SK-N-SH (cell line): ENCODE results near the gene HAUS2. TPM values are rescaled to one million over a fixed set of nuclear protein-coding genes. Genes with fewer than 3 reads are reported as not detected.

Experiments used
- CTCF ChIA-PET: fragments of 300-600, 350-600 bp; formaldehyde crosslinking; extraction: SDS; loops from one replicate; lab custom pipeline; 2021; lab: Yijun Ruan, JAX
- POLR2A ChIA-PET: fragments of 350-600 bp; sonication (Branson Sonifier 250); formaldehyde crosslinking; extraction: SDS; loops from one replicate; lab custom pipeline; 2020; ENCODE audit warnings: antibody characterized with exemption, inconsistent platforms; lab: Yijun Ruan, JAX
- DNase-seq: peaks from one replicate; pipeline ENCODE4 v3.0.0; 2012
- H2AFZ ChIP-seq: fragments of 200-600 bp; sonication (generic); 2 replicates; pipeline ENCODE4 v1.8.1; 2016; ENCODE audit warnings: antibody characterized with exemption, mild to moderate bottlenecking, low read depth
- H3F3A ChIP-seq: fragments of 200-600 bp; sonication (generic); replicated peaks from 2 replicates; pipeline ENCODE3; 2016; ENCODE audit warnings: antibody characterized with exemption, mild to moderate bottlenecking; ENCODE audit not compliant: insufficient read depth
- H3K27ac ChIP-seq, 2 experiments: fragments of 200-500 bp in 1 of 2; fragments of 200-600 bp in 1 of 2; sonication (Bioruptor generic) in 1 of 2; sonication (generic), shearing (Covaris generic) in 1 of 2; 2 replicates each; pipeline versions ENCODE4 v1.5.1 to v1.6.1; 2014 to 2016; ENCODE audit warnings: low read depth in 2 of 2, inconsistent platforms in 1 of 2, low read length in 1 of 2, mild to moderate bottlenecking in 1 of 2, mixed read lengths in 1 of 2
- H3K27me3 ChIP-seq: fragments of 200-600 bp; sonication (generic), shearing (Covaris generic); 2 replicates; pipeline ENCODE4 v1.6.1; 2016; ENCODE audit warnings: mixed run types; ENCODE audit not compliant: insufficient read depth
- H3K36me3 ChIP-seq, 2 experiments: fragments of 200-500 bp in 1 of 2; fragments of 200-600 bp in 1 of 2; sonication (Bioruptor generic) in 1 of 2; sonication (generic) in 1 of 2; replicated peaks in 1 of 2; 2 replicates each; pipeline versions ENCODE3 to v1.5.1; 2014 to 2016; ENCODE audit warnings: low read length in 1 of 2, mild to moderate bottlenecking in 1 of 2; ENCODE audit not compliant: insufficient read depth in 2 of 2, control insufficient read depth in 1 of 2
- H3K4me1 ChIP-seq, 2 experiments: fragments of 200-500 bp in 1 of 2; fragments of 200-600 bp in 1 of 2; sonication (Bioruptor generic) in 1 of 2; sonication (generic), shearing (Covaris generic) in 1 of 2; 2 replicates each; pipeline versions ENCODE4 v1.5.1 to v1.6.1; 2014 to 2016; ENCODE audit warnings: low read depth in 1 of 2, low read length in 1 of 2, mixed run types in 1 of 2; ENCODE audit not compliant: insufficient read depth in 2 of 2, control insufficient read depth in 1 of 2
- H3K4me2 ChIP-seq: fragments of 200-600 bp; sonication (generic), shearing (Covaris generic); 2 replicates; pipeline ENCODE4 v1.6.1; 2017; ENCODE audit warnings: mixed run types
- H3K4me3 ChIP-seq, 2 experiments: fragments of 200-500 bp in 1 of 2; fragments of 200-600 bp in 1 of 2; sonication (Bioruptor generic) in 1 of 2; sonication (generic), shearing (Covaris generic) in 1 of 2; 2 replicates each; pipeline versions ENCODE4 v1.5.1 to v1.8.1; 2014 to 2016; ENCODE audit warnings: low read depth in 2 of 2, inconsistent platforms in 1 of 2, low read length in 1 of 2, mild to moderate bottlenecking in 1 of 2, mixed read lengths in 1 of 2, moderate library complexity in 1 of 2
- H3K79me2 ChIP-seq: fragments of 200-600 bp; sonication (generic); 2 replicates; pipeline ENCODE4 v1.8.1; 2017; ENCODE audit warnings: mild to moderate bottlenecking; ENCODE audit not compliant: insufficient read depth
- H3K9ac ChIP-seq: fragments of 200-600 bp; sonication (generic); 2 replicates; pipeline ENCODE4 v1.6.1; 2017; ENCODE audit warnings: mixed run types
- H3K9me2 ChIP-seq: fragments of 200-600 bp; sonication (generic); 2 replicates; pipeline ENCODE4 v1.6.1; 2017; ENCODE audit warnings: mixed run types
- H3K9me3 ChIP-seq: fragments of 200-600 bp; sonication (generic); 2 replicates; pipeline ENCODE4 v1.6.1; 2017; ENCODE audit warnings: mixed run types, mild to moderate bottlenecking, moderate library complexity
- H4K20me1 ChIP-seq: fragments of 200-600 bp; sonication (generic); 2 replicates; pipeline ENCODE4 v1.6.1; 2017; ENCODE audit warnings: mild to moderate bottlenecking, mixed run types; ENCODE audit not compliant: insufficient read depth
- CHD2 ChIP-seq: fragments of 150-350 bp; IDR thresholded peaks from 2 replicates; pipeline ENCODE4 v1.6.1; 2018; ENCODE audit warnings: low read length; ENCODE audit not compliant: partially characterized antibody
- ELF1 ChIP-seq: IDR thresholded peaks from 2 replicates; pipeline ENCODE4 v1.4.0; 2012
- EZH2phosphoT487 ChIP-seq: fragments of 200-600 bp; sonication (generic); IDR thresholded peaks from 2 replicates; pipeline ENCODE4 v1.6.1; 2017; ENCODE audit warnings: low read depth, mixed run types, mild to moderate bottlenecking, antibody characterized with exemption, moderate library complexity, borderline replicate concordance
- FOSL2 ChIP-seq: IDR thresholded peaks from 2 replicates; pipeline ENCODE4 v1.4.0; 2012; ENCODE audit warnings: low read depth, mild to moderate bottlenecking, moderate library complexity, borderline replicate concordance
- FOXJ3 ChIP-seq: sonication (generic); formaldehyde crosslinking; IDR thresholded peaks from 2 replicates; pipeline ENCODE4 v1.5.1; 2020; ENCODE audit warnings: mild to moderate bottlenecking, missing genetic modification reagents
- GABPA ChIP-seq: IDR thresholded peaks from 2 replicates; pipeline ENCODE4 v1.4.0; 2012; ENCODE audit warnings: low read depth, mild to moderate bottlenecking
- JUND ChIP-seq: IDR thresholded peaks from 2 replicates; pipeline ENCODE4 v1.4.0; 2012
- NRF1 ChIP-seq: IDR thresholded peaks from 2 replicates; pipeline ENCODE4 v1.6.1; 2012; ENCODE audit warnings: low read depth, mild to moderate bottlenecking, low read length
- POLR2AphosphoS5 ChIP-seq: IDR thresholded peaks from 2 replicates; pipeline ENCODE4 v1.6.1; 2012; ENCODE audit warnings: low read depth, low read length
- RFX5 ChIP-seq: IDR thresholded peaks from 2 replicates; pipeline ENCODE4 v1.6.1; 2012; ENCODE audit warnings: mild to moderate bottlenecking, improper control_type of control experiment, low read length
- TAF1 ChIP-seq: IDR thresholded peaks from 2 replicates; pipeline ENCODE4 v1.6.1; 2012; ENCODE audit warnings: low read depth, mild to moderate bottlenecking, low read length, moderate library complexity, borderline replicate concordance
- TEAD4 ChIP-seq: IDR thresholded peaks from 2 replicates; pipeline ENCODE4 v1.4.0; 2012; ENCODE audit warnings: mild to moderate bottlenecking, borderline replicate concordance; ENCODE audit not compliant: insufficient read depth
- WGBS: methylation state at CpG from one replicate; pipeline ENCODE4 v1.1.6; 2017; ENCODE audit warnings: low lambda C conversion rate; 5-methylcytosine and 5-hydroxymethylcytosine counted together
- polyA plus RNA-seq, 3 experiments: library from polyadenylated mRNA; depleted of rRNA; stranded (reverse); fragments of >200 nt; gene quantifications; 2 replicates each; pipeline ENCODE4 v1.2.3, GENCODE V29; 2012
- TF ChIP-seq, protein P1 (sequence below): IDR thresholded peaks from 2 replicates; pipeline ENCODE4; 2012
- TF ChIP-seq, protein P2 (sequence below): fragments of 150-350 bp; IDR thresholded peaks from 2 replicates; pipeline ENCODE4 v1.6.1; 2017; ENCODE audit warnings: antibody characterized with exemption, low read length, low read depth, borderline replicate concordance
- TF ChIP-seq, protein P3 (sequence below): IDR thresholded peaks from 2 replicates; pipeline ENCODE4 v1.6.1; 2012; ENCODE audit warnings: mild to moderate bottlenecking, low read depth, low read length, moderate library complexity
- TF ChIP-seq, protein P4 (sequence below): IDR thresholded peaks from 2 replicates; pipeline ENCODE4 v1.4.0; 2012; ENCODE audit warnings: low read depth, borderline replicate concordance
- TF ChIP-seq, protein P5 (sequence below): fragments of 150-350 bp; IDR thresholded peaks from 2 replicates; pipeline ENCODE4 v1.6.1; 2016; ENCODE audit warnings: mild to moderate bottlenecking, low read depth, low read length

Gene HAUS2
- polyA plus RNA-seq, 1 of the 3 experiments (the other 2 are of a cell fraction), result 9.4 TPM

DNA sequence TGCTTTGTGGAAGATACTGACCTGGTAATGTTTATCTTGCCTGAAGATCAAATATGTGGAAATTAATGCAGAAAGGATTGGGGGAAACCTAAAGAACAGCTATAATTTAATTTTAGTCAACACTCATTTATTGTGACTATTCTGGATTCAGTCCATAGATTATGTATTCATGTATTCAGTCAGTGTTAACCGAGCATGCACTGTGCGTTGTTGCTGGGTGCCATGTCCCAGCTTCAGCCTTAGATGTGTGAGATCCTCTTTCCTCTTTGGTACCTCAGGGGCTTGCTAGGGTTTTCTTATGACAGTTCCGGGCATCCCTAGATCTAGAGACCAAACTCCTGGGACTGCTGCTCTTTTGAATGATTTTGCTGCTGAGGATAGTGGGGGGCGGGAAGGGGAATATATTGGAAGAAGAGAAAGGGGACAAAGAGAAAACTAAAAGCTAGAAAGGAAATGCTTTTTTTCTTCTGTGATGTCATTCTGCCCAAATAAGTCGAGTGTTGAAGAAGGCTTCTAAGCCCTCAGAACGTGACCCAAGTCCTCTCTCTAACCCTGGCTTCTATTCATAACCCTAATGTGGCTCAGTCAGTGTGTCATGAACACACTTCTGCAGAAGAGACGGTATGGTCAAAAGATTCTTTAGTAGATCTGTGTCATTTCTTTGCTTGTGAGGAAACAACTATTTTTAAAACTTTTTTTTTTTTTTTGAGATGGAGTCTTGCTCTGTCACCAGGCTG, 60.3 kb downstream of the HAUS2 start:
- H3K27me3 ChIP-seq, result no peaks in the 10 kb centered on the region

DNA sequence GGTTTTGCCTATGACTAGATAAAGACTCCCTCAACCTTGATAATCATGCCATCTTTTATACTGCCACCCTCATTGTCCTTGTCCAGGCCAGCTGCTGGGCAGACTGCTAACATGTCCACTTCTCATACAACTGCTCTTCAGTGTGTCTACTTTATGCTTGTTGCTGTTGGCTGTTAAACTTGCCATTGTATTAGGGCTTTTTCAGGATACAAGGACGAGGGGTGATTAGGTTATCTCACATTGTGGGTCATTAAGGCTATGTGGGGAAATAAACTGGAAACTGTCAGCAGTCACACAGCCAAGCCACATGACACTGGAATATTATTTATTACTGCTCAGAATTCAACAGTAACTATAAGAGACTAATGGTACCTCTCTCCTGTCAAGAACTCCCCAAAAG, 62.9 kb downstream of the HAUS2 start:
- Histone ChIP-seq H4K20me1 (no peaks in the 10 kb centered on the region), H3K4me3 (no peak overlapping the region), H3F3A (no peaks in the 10 kb centered on the region), H3K27ac (no peak overlapping the region), H2AFZ (no peak overlapping the region), H3K4me2 (no peak overlapping the region), H3K9me3 (no peaks in the 10 kb centered on the region), H3K9me2 (no peaks in the 10 kb centered on the region), H3K9ac (no peak overlapping the region), H3K79me2 (no peaks in the 10 kb centered on the region), H3K27me3 (no peaks in the 10 kb centered on the region), H3K36me3 (no peaks in the 10 kb centered on the region), H3K4me1 (peaks cover 3 to 4% of the 10 kb centered on the region in 2 experiments; a peak in 2 of 4 replicates)
- CTCF ChIA-PET, result no interaction called here
- POLR2A ChIA-PET, result no interaction called here
- 58% methylated on average over 1 of the region's 1 CpG for WGBS
- no peak for DNase-seq
- TF ChIP-seq, protein P1, sequence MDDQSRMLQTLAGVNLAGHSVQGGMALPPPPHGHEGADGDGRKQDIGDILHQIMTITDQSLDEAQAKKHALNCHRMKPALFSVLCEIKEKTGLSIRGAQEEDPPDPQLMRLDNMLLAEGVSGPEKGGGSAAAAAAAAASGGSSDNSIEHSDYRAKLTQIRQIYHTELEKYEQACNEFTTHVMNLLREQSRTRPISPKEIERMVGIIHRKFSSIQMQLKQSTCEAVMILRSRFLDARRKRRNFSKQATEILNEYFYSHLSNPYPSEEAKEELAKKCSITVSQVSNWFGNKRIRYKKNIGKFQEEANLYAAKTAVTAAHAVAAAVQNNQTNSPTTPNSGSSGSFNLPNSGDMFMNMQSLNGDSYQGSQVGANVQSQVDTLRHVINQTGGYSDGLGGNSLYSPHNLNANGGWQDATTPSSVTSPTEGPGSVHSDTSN, result no peak
- TF ChIP-seq, protein P2, sequence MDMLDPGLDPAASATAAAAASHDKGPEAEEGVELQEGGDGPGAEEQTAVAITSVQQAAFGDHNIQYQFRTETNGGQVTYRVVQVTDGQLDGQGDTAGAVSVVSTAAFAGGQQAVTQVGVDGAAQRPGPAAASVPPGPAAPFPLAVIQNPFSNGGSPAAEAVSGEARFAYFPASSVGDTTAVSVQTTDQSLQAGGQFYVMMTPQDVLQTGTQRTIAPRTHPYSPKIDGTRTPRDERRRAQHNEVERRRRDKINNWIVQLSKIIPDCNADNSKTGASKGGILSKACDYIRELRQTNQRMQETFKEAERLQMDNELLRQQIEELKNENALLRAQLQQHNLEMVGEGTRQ, result no peak
- TF ChIP-seq EZH2phosphoT487, result no peak
- TF ChIP-seq POLR2AphosphoS5, result no peak
- TF ChIP-seq CHD2, result no peak
- no peak for TF ChIP-seq JUND
- TF ChIP-seq FOXJ3 (CRISPR knock-in tag), result no peak
- TF ChIP-seq TEAD4, result no peak
- TF ChIP-seq RFX5, result no peak
- TF ChIP-seq, protein P3, sequence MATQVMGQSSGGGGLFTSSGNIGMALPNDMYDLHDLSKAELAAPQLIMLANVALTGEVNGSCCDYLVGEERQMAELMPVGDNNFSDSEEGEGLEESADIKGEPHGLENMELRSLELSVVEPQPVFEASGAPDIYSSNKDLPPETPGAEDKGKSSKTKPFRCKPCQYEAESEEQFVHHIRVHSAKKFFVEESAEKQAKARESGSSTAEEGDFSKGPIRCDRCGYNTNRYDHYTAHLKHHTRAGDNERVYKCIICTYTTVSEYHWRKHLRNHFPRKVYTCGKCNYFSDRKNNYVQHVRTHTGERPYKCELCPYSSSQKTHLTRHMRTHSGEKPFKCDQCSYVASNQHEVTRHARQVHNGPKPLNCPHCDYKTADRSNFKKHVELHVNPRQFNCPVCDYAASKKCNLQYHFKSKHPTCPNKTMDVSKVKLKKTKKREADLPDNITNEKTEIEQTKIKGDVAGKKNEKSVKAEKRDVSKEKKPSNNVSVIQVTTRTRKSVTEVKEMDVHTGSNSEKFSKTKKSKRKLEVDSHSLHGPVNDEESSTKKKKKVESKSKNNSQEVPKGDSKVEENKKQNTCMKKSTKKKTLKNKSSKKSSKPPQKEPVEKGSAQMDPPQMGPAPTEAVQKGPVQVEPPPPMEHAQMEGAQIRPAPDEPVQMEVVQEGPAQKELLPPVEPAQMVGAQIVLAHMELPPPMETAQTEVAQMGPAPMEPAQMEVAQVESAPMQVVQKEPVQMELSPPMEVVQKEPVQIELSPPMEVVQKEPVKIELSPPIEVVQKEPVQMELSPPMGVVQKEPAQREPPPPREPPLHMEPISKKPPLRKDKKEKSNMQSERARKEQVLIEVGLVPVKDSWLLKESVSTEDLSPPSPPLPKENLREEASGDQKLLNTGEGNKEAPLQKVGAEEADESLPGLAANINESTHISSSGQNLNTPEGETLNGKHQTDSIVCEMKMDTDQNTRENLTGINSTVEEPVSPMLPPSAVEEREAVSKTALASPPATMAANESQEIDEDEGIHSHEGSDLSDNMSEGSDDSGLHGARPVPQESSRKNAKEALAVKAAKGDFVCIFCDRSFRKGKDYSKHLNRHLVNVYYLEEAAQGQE, result no peak
- TF ChIP-seq, protein P4, sequence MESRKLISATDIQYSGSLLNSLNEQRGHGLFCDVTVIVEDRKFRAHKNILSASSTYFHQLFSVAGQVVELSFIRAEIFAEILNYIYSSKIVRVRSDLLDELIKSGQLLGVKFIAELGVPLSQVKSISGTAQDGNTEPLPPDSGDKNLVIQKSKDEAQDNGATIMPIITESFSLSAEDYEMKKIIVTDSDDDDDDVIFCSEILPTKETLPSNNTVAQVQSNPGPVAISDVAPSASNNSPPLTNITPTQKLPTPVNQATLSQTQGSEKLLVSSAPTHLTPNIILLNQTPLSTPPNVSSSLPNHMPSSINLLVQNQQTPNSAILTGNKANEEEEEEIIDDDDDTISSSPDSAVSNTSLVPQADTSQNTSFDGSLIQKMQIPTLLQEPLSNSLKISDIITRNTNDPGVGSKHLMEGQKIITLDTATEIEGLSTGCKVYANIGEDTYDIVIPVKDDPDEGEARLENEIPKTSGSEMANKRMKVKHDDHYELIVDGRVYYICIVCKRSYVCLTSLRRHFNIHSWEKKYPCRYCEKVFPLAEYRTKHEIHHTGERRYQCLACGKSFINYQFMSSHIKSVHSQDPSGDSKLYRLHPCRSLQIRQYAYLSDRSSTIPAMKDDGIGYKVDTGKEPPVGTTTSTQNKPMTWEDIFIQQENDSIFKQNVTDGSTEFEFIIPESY, result no peak
- TF ChIP-seq ELF1, result no peak
- TF ChIP-seq NRF1, result no peak
- TF ChIP-seq GABPA, result no peak
- no peak for TF ChIP-seq TAF1

More for the DNA sequence above, 60.3 kb downstream of the HAUS2 start:
- Histone ChIP-seq H3K27ac (no peak overlapping the region), H3K79me2 (no peaks in the 10 kb centered on the region), H3K36me3 (no peaks in the 10 kb centered on the region), H3K9me2 (no peaks in the 10 kb centered on the region)
- CTCF ChIA-PET, result interaction anchor here (1.0 to 1.2 kb wide), 2 partner anchors 17 to 24 kb away, joined by 3 read pairs; no protein-coding TSS in a partner anchor
- POLR2A ChIA-PET, result interaction anchor here (0.6 kb wide), 1 partner anchor 35 kb away, joined by 4 read pairs; no protein-coding TSS in a partner anchor
- 92% methylated on average over 7 of the region's 7 CpGs for WGBS
- TF ChIP-seq TAF1 (no peak), TEAD4 (no peak), FOSL2 (no peak)
- TF ChIP-seq, protein P5, sequence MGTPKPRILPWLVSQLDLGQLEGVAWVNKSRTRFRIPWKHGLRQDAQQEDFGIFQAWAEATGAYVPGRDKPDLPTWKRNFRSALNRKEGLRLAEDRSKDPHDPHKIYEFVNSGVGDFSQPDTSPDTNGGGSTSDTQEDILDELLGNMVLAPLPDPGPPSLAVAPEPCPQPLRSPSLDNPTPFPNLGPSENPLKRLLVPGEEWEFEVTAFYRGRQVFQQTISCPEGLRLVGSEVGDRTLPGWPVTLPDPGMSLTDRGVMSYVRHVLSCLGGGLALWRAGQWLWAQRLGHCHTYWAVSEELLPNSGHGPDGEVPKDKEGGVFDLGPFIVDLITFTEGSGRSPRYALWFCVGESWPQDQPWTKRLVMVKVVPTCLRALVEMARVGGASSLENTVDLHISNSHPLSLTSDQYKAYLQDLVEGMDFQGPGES, result no peak
- TF ChIP-seq, all 33 proteins: peak for 0
- DNase-seq, result no peak
- Histone ChIP-seq H3K9ac (no peak overlapping the region), H2AFZ (no peak overlapping the region), H4K20me1 (no peaks in the 10 kb centered on the region), H3F3A (no peaks in the 10 kb centered on the region), H3K4me3 (no peak overlapping the region), H3K9me3 (no peaks in the 10 kb centered on the region), H3K4me2 (no peak overlapping the region), H3K4me1 (peaks cover 3 to 6% of the 10 kb centered on the region in 2 experiments; a peak in 2 of 4 replicates)
